PC-9 (cell line): ENCODE results near the gene CCNT2.

Experiments
- EZH2 ChIP-seq: fragments of 200-600 bp; sonication (generic); IDR thresholded peaks from 2 replicates; pipeline ENCODE4 v1.8.0; 2017; ENCODE audit warnings: antibody characterized with exemption, low read depth
- TF ChIP-seq, protein P1 (sequence below): fragments of 200-600 bp; sonication (generic); conservative IDR thresholded peaks from 2 replicates; pipeline ENCODE4 v1.6.1; 2017; ENCODE audit warnings: mixed run types, antibody characterized with exemption, mild to moderate bottlenecking, moderate library complexity

DNA sequence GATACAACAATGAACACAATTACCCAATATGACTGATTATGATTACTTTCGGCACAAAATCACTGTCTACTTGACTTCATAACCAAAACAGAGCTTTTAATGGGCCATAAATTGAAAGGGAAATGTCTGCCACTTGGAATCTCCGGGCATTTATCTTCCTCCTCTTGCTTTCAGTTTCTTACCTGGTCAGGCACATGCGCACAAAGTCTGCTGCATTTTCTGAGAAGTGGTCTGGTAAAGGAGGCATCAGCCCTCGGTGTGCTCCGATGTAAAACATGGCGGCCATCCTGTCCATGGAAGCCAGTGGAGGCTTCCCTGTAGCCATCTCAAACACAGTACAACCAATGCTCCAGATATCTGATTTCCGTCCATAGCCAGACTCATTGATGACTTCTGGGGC, 62.0 kb downstream of the CCNT2 start:
- TF ChIP-seq, protein P1, sequence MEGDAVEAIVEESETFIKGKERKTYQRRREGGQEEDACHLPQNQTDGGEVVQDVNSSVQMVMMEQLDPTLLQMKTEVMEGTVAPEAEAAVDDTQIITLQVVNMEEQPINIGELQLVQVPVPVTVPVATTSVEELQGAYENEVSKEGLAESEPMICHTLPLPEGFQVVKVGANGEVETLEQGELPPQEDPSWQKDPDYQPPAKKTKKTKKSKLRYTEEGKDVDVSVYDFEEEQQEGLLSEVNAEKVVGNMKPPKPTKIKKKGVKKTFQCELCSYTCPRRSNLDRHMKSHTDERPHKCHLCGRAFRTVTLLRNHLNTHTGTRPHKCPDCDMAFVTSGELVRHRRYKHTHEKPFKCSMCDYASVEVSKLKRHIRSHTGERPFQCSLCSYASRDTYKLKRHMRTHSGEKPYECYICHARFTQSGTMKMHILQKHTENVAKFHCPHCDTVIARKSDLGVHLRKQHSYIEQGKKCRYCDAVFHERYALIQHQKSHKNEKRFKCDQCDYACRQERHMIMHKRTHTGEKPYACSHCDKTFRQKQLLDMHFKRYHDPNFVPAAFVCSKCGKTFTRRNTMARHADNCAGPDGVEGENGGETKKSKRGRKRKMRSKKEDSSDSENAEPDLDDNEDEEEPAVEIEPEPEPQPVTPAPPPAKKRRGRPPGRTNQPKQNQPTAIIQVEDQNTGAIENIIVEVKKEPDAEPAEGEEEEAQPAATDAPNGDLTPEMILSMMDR, result no peak
- TF ChIP-seq EZH2, result no peak
